GM18951 (cell line): Measurements from ENCODE around the gene PAMR1.

Source experiments
- POLR2A ChIP-seq: IDR thresholded peaks from 4 replicates; pipeline ENCODE4 v1.6.1; 2011; ENCODE audit warnings: mild to moderate bottlenecking; ENCODE audit not compliant: insufficient read length, insufficient read depth; ENCODE audit errors: extremely low read depth
- in situ Hi-C: fragments of 300-500 bp; cut with MboI; formaldehyde crosslinking; loops from one replicate; pipeline ENCODE4 v1.12.0; 2022; ENCODE audit warnings: low sequenced_read_pairs, mixed read lengths, inconsistent platforms; ENCODE audit not compliant: unreplicated experiment

Gene PAMR1

GRCh38 chr11:35403765-35404387, 121.5 kb downstream of the PAMR1 start:
- in situ Hi-C loops = loop anchor here (10.0 to 25.0 kb wide), 2 partner anchors 479 to 842 kb away; no protein-coding TSS in a partner anchor
- no peak for TF ChIP-seq POLR2A

- no peak for TF ChIP-seq POLR2A
- in situ Hi-C loops = loop anchor here (10.0 to 25.0 kb wide), 2 partner anchors 478 to 841 kb away; no protein-coding TSS in a partner anchor
These were observed 122.4 kb downstream of the PAMR1 start for GRCh38 chr11:35402751-35403660.

DNA sequence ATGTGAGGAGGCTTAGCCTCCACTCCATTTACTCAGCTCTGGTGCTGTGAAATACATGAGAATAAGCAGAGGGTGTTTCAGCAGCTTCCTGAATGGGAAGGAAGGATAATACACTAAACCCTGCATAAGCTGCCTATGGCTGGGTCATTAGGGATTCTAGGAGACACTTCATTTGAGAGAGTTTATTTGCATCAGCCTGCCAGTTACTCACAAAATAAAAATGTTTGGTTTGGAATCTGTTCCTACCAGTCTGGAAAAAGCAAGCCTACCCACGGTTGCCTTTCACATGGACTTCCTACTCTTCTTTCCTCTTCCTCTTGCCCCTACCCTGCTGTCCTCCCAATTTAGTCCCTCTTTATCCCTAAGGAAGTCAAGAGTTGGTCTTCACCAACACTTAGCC, 126.5 kb downstream of the PAMR1 start:
- no peak for TF ChIP-seq POLR2A
- in situ Hi-C loops = no loop called here

DNA sequence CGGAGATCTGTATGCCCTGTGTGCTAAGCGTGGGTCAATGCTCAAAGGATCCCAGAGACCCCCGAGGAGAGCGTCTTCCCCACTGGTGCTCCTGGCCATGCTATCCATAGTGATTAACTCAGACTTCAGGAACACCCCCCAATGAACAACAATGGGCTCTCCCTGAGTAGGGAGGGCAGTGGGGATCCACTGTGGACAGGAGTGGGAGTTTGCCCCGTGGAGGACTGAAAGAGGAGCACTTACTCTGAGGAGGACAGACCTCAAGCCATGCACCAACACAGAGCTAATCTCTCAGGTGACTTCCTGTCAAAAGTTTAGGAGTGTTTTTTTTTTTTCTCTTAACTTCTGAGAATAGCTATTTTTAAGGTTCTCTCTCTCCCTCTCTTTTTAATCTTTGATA, 130.5 kb downstream of the PAMR1 start:
- TF ChIP-seq POLR2A = no peak
- in situ Hi-C loops = no loop called here

DNA sequence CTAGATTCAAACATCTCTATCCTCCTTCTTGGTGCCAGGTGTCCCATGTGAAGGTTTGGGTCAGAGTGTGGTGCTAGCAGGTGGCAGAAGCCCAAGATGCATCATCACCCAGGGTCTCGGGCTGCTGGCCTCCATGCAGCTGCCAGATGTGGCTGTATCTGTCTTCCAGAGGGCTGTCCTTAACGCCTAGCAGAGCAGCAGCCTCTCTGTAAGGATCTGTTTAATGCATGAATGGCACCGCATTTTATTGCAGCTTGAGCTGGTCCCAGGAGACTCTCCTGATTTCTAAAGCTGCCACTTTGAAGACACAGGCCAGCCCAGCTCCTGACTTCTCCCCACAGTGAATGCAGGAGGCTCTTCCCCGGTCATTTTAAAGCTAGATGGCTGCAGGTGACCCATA, 132.3 kb downstream of the PAMR1 start:
- no peak for TF ChIP-seq POLR2A
- in situ Hi-C loops = no loop called here

GRCh38 chr11:35391922-35392688, 133.3 kb downstream of the PAMR1 start:
- in situ Hi-C loops = no loop called here
- TF ChIP-seq POLR2A = no peak

- TF ChIP-seq POLR2A = no peak
- in situ Hi-C loops = no loop called here
These were observed 134.4 kb downstream of the PAMR1 start for GRCh38 chr11:35390737-35391682.

DNA sequence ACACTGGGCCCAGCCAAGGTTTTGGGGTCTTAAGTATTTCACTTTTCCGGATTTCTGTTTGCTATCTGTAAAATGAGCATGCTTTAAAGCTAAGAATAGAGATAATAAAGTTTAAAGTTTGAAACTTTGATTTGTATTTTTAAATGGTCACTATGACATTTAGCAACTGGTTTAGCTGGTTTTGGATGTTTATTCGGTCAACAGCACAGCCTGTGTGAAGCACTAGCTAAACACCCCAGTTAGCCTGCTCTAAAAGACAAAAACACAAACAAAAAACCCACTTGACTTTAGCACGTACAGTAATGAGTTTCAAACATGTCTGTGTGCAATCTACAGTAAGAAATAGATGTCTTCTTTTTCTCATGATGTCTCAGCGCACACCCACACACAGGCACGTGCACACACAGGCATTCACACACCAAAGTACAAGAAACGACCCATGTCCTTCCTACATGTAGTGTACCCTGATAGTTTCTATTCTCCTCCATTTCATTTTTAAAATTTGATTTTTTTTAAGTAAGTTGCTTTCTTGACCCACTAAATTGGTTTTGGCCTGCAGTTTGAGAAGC, 135.4 kb downstream of the PAMR1 start:
- in situ Hi-C loops = no loop called here
- TF ChIP-seq POLR2A = no peak

DNA sequence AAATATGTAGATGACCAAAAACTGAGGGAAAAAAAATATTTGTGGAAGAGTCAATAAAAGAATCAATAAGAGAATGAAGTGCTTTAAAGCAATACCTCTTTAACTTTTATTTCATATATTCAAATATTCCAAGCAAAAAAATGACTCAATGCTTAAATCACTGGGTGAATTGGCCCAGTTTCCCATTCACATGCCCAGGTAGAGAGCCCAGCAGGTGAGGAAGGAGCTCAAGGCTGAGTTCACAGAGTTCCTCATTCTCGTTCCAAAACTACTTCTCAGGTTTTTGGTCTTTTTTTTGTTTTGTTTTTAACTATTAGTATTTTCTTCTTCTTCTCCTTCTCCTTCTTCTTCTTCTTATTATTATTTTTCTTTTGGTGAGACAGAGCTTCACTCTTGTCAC, 136.3 kb downstream of the PAMR1 start:
- no peak for TF ChIP-seq POLR2A
- in situ Hi-C loops = no loop called here

GRCh38 chr11:35388061-35388460, 137.4 kb downstream of the PAMR1 start:
- in situ Hi-C loops = no loop called here
- no peak for TF ChIP-seq POLR2A

GRCh38 chr11:35387111-35387982, 138.1 kb downstream of the PAMR1 start:
- in situ Hi-C loops = no loop called here
- TF ChIP-seq POLR2A = no peak
